ENCODE measurements around the gene STXBP1. TPM values are rescaled to one million over a fixed set of nuclear protein-coding genes. Genes with fewer than 3 reads are reported as not detected.

STXBP1 gene
- total and polyA plus RNA-seq, 4 donors: 19.2 to 65.8 (median 46.7) TPM

DNA sequence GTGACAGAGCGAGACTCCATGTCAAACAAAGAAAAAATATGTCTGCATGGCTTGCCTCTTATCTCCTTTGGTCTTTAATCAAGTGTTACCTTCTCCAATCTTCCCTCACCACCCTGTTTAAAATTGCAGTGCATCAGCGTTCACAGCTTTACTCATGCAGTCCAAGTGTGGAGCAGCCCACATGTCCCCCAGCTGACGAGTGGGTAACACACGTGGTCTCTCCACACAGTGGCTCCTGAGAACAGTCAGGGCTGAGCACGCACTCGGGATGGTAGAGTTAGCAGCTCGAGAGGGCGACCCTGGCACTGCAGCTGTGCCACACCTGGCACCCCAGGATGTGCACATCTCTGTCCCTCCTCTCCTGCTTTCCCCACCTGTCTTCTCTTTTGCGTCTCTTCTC, 68.8 kb downstream of the STXBP1 start:
- Histone ChIP-seq H3K27me3 (ENCODE audit: control insufficient read depth in 3 of 3, insufficient read depth in 3 of 3, low read length in 2 of 3) (no peaks in the 10 kb centered on the region), H3K4me1 (ENCODE audit: control insufficient read depth in 5 of 5, insufficient read depth in 5 of 5, low read length in 5 of 5) (no peaks in the 10 kb centered on the region), H3K9ac (ENCODE audit: insufficient read depth in 1 of 2, low read length in 2 of 2) (no peak overlapping the region), H3K9me3 (ENCODE audit: control insufficient read depth in 4 of 4, insufficient read depth in 3 of 4, low read length in 3 of 4) (no peaks in the 10 kb centered on the region), H3K27ac (ENCODE audit: low read depth in 1 of 2, low read length in 1 of 2) (no peak overlapping the region), H3K36me3 (ENCODE audit: control insufficient read depth in 4 of 4, insufficient read depth in 4 of 4, low read length in 4 of 4) (peaks cover 10 to 69% (median 32%) of the 10 kb centered on the region in 4 donors), H3K4me3 (no peak overlapping the region)
- DNase-seq (no peak), ATAC-seq (ENCODE audit: insufficient read depth, low FRiP score) (no peak)
- TF ChIP-seq, protein P1, sequence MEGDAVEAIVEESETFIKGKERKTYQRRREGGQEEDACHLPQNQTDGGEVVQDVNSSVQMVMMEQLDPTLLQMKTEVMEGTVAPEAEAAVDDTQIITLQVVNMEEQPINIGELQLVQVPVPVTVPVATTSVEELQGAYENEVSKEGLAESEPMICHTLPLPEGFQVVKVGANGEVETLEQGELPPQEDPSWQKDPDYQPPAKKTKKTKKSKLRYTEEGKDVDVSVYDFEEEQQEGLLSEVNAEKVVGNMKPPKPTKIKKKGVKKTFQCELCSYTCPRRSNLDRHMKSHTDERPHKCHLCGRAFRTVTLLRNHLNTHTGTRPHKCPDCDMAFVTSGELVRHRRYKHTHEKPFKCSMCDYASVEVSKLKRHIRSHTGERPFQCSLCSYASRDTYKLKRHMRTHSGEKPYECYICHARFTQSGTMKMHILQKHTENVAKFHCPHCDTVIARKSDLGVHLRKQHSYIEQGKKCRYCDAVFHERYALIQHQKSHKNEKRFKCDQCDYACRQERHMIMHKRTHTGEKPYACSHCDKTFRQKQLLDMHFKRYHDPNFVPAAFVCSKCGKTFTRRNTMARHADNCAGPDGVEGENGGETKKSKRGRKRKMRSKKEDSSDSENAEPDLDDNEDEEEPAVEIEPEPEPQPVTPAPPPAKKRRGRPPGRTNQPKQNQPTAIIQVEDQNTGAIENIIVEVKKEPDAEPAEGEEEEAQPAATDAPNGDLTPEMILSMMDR (IDR thresholded peaks at IDR 0.05; ENCODE audit: control extremely low read depth, extremely low read depth): no peak
- 93 to 94% methylated on average over 9 of the region's 9 CpGs for WGBS, 2 donors

DNA sequence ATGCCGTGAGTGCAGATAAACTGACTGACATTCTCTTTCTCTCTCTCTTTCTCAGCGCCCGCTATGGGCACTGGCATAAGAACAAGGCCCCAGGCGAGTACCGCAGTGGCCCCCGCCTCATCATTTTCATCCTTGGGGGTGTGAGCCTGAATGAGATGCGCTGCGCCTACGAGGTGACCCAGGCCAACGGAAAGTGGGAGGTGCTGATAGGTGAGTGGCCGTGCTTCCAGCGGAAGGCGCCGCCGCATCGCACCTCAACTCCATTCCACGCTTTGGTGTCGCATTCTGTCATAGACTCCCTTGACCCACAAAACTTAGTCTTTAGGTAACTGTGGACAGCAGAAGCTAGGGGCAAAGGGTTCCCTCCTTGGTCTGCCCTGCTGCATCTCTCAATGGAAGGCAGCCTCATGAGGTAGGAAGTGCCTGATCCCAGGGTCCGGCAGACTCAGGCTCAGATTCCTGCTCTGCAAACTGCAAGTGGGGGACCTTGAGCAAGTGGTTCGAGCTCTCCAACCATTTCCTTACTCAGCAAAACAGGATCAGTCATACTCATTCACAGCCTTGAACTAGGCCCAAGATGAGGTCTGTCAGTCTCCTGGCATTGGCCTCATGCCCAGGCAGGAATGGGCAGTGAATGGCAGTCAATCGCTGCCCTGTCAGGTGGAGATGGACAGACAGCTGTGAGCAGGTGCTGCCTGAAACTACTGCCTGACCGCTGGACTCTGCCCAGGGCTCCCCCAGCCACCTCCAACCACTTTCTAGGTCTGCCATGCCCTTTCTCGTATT, 70.5 kb downstream of the STXBP1 start:
- ATAC-seq (ENCODE audit: insufficient read depth, low FRiP score): no peak
- DNase-seq: no peak
- WGBS, 2 donors: 94 to 95% methylated on average over 22 to 23 of the region's 23 CpGs
- no peaks in the 10 kb centered on the region for H3K4me1 ChIP-seq (ENCODE audit: control insufficient read depth in 5 of 5, insufficient read depth in 5 of 5, low read length in 5 of 5)
- H3K27ac ChIP-seq (ENCODE audit: low read depth in 1 of 2, low read length in 1 of 2): no peak overlapping the region
- no peaks in the 10 kb centered on the region for H3K9me3 ChIP-seq (ENCODE audit: control insufficient read depth in 4 of 4, insufficient read depth in 3 of 4, low read length in 3 of 4)
- H3K9ac ChIP-seq (ENCODE audit: insufficient read depth in 1 of 2, low read length in 2 of 2): no peak overlapping the region
- TF ChIP-seq, protein P1 (IDR thresholded peaks at IDR 0.05; ENCODE audit: control extremely low read depth, extremely low read depth): no peak
- H3K27me3 ChIP-seq (ENCODE audit: control insufficient read depth in 3 of 3, insufficient read depth in 3 of 3, low read length in 2 of 3): no peaks in the 10 kb centered on the region
- H3K4me3 ChIP-seq: no peak overlapping the region
- H3K36me3 ChIP-seq (ENCODE audit: control insufficient read depth in 4 of 4, insufficient read depth in 4 of 4, low read length in 4 of 4): peaks cover 4 to 65% (median 33%) of the 10 kb centered on the region in 4 donors

DNA sequence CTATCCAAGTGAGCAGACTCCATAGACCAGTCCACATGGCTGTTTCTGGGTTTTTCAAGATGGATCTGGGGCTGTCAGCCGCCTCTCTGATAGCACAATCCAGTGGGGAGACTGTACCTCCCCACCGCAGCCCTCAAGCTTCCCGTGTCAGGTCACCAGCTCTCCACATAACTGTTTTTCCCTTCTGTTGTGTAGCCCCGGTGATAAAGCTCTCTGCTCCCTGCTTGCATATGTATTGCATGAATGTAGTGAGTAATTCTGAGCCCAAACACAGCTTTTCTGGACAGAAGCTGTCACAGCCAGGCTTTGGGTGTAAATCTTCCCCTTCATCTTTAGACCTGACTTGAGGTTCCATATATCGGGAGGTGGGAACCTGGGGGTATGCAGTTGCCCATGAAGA, 71.6 kb downstream of the STXBP1 start:
- ATAC-seq (ENCODE audit: insufficient read depth, low FRiP score) (no peak), DNase-seq (no peak)
- H3K27me3 ChIP-seq (ENCODE audit: control insufficient read depth in 3 of 3, insufficient read depth in 3 of 3, low read length in 2 of 3): no peaks in the 10 kb centered on the region
- peaks cover 0 to 67% (median 32%) of the 10 kb centered on the region in 4 donors for H3K36me3 ChIP-seq (ENCODE audit: control insufficient read depth in 4 of 4, insufficient read depth in 4 of 4, low read length in 4 of 4)
- TF ChIP-seq, protein P1 (IDR thresholded peaks at IDR 0.05; ENCODE audit: control extremely low read depth, extremely low read depth): no peak
- H3K4me3 ChIP-seq: no peak overlapping the region
- H3K9ac ChIP-seq (ENCODE audit: insufficient read depth in 1 of 2, low read length in 2 of 2): no peak overlapping the region
- no peaks in the 10 kb centered on the region for H3K9me3 ChIP-seq (ENCODE audit: control insufficient read depth in 4 of 4, insufficient read depth in 3 of 4, low read length in 3 of 4)
- H3K4me1 ChIP-seq (ENCODE audit: control insufficient read depth in 5 of 5, insufficient read depth in 5 of 5, low read length in 5 of 5): no peaks in the 10 kb centered on the region
- 94 to 95% methylated on average over 5 of the region's 5 CpGs for WGBS, 2 donors
- H3K27ac ChIP-seq (ENCODE audit: low read depth in 1 of 2, low read length in 1 of 2): no peak overlapping the region
